GM10248 (cell line): ENCODE data around the gene ARSB.

Source experiments
- CTCF ChIA-PET: fragments of 300-600 bp; sonication (Branson Sonifier 250); formaldehyde crosslinking; extraction: SDS; loops from one replicate; lab custom pipeline; 2021; ENCODE audit warnings: antibody characterized with exemption; lab: Yijun Ruan, JAX
- POLR2A ChIA-PET: fragments of 350-650 bp; sonication (Branson Sonifier 250); formaldehyde crosslinking; extraction: SDS; loops from one replicate; lab custom pipeline; 2020; ENCODE audit warnings: antibody characterized with exemption; lab: Yijun Ruan, JAX
- DNase-seq: peaks from one replicate; pipeline ENCODE4 v3.0.0; 2012; ENCODE audit errors: extremely low spot score
- CTCF ChIP-seq: IDR thresholded peaks from 2 replicates; pipeline ENCODE4 v1.5.1; 2012; ENCODE audit warnings: mild to moderate bottlenecking, low read depth; ENCODE audit errors: extremely low read depth, missing control alignments, control extremely low read depth

Gene ARSB

GRCh38 chr5:78773655-78774054 is 211.5 kb downstream of the ARSB start:
- no peak for TF ChIP-seq CTCF
- POLR2A ChIA-PET, result no interaction called here
- no peak for DNase-seq
- CTCF ChIA-PET, result no interaction called here

GRCh38 chr5:78771260-78772205 is 213.6 kb downstream of the ARSB start:
- DNase-seq, result no peak
- POLR2A ChIA-PET, result no interaction called here
- CTCF ChIA-PET, result interaction anchor here (0.9 to 1.7 kb wide), 5 partner anchors 10 to 239 kb away, joined by 3 to 5 read pairs (median 3); no protein-coding TSS in a partner anchor

GRCh38 chr5:78768781-78769380 is 216.2 kb downstream of the ARSB start:
- no peak for DNase-seq

More at GRCh38 chr5:78771260-78772205, 213.6 kb downstream of the ARSB start:
- no peak for TF ChIP-seq CTCF

GRCh38 chr5:78766412-78766762 is 218.7 kb downstream of the ARSB start:
- TF ChIP-seq CTCF, result no peak
- no peak for DNase-seq
- ChIA-PET POLR2A (no interaction called here), CTCF (interaction anchor here (1.2 to 3.2 kb wide), 2 partner anchors 10 to 16 kb away, joined by 4 to 12 read pairs; no protein-coding TSS in a partner anchor)

More at GRCh38 chr5:78768781-78769380, 216.2 kb downstream of the ARSB start:
- POLR2A ChIA-PET, result no interaction called here
- CTCF ChIA-PET, result no interaction called here
- TF ChIP-seq CTCF, result no peak

GRCh38 chr5:78765756-78766411 is 219.2 kb downstream of the ARSB start:
- CTCF ChIA-PET, result interaction anchor here (1.2 to 3.2 kb wide), 3 partner anchors 11 to 26 kb away, joined by 3 to 12 read pairs (median 4); no protein-coding TSS in a partner anchor
- TF ChIP-seq CTCF, result no peak
- POLR2A ChIA-PET, result no interaction called here

GRCh38 chr5:78765116-78765515 is 220.0 kb downstream of the ARSB start:
- POLR2A ChIA-PET, result no interaction called here
- no peak for DNase-seq
- no peak for TF ChIP-seq CTCF
- CTCF ChIA-PET, result interaction anchor here (0.9 to 3.2 kb wide), 4 partner anchors 16 to 37 kb away, joined by 3 to 12 read pairs (median 4); no protein-coding TSS in a partner anchor

More at GRCh38 chr5:78765756-78766411, 219.2 kb downstream of the ARSB start:
- no peak for DNase-seq
